Head of caudate nucleus (tissue), 42 donors: ENCODE measurements around the gene ARMCX6.
"Not testable (repeated sequence)": the region's sequence is repeated elsewhere in the genome, so short reads cannot be mapped to it uniquely, and the experiment has no call there.

Experiments
- DNase-seq, 42 donors: peaks; one replicate each; pipeline versions ENCODE4 v3.0.0 to v3.0.0-alpha.2; 2020 to 2021; ENCODE audit warnings: mixed read lengths in 7 of 42
- intact Hi-C: fragments of 100-400 bp; cut with DNase I; formaldehyde crosslinking; loops from one replicate; pipeline ENCODE4 v1.15.0; 2022

The ARMCX6 gene

DNA sequence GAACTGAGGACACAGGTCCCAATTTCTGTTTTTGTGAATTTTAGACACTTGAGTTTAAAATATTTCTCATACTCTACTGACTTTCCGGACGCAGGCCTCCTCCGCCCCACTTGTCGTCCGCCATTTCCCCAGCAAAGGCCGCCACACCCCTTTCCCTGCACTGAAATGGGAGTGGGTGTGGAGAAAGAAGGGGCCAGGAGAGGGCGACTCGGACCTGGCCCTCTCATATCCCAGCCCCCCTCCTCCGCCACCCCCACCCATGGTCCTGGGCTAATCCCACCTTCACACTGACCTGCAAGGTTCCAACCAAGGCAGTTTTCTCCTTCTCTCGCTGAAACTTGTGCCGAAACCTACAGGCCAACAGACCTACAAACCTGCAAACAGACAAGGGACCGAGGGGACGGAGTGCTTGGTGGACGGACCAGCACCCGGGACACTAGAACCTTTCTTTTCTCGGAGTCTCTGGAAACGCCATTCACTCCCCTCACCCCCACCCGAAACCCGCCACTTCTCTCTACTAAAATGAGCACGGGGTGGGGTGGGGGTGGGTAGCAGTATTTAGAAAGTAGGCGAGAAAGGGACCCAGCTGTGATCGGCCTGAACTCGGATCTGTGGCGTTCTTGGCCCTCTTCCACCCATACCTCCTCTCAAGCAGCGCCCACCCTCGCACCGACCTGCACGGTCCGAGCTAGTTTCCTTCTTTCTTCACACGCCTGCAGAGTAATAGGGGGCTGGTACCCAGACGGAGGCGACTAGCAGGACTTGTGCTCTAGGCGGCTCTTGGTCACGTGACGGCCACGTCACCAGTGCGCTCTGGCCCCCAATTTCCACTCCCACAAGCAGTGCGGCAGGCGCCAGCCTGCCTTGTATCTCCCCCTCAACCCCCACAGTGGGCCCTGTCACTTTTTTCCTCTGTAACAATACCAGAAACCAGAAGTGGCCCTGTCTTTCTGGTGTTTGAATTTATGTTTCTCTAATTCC lies at the start of gene ARMCX6:
Gene ARMCX6, minus strand, starts transcription at position 790 of the 981 bp plus-strand sequence. CDS start 1,380 bp downstream, outside the sequence.
- peak; percentile 69 to 91 (median 82) for DNase-seq
- intact Hi-C loops, result no loop called here

DNA sequence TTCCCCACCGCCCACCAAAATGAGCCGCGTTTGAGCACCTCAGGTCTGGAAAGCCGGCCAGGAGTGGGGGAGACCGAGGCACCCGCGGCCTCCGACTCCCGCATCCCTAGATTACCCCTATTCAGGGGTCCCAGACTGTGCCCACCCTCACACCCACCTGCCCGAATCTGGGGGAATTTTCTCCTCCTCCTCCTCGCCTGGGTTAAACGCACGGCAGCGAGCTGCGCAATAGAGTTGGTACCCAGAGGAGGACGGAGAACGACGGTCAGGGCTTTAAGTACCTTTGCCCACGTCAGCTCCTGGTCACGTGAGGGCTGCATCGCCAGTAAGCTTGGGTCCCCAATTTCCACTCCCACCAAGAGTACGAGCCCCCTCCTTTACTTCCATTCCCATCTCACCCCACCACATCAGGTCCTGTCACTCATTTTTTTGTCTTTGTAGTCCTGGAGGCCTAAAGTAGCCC lies 41.8 kb upstream of the ARMCX6 start, which contains the start of gene ARMCX2:
Gene ARMCX2, minus strand, starts transcription at position 250 of the 463 bp plus-strand sequence. CDS start 2,262 bp downstream, outside the sequence.
- DNase-seq, result peak; percentile 56 to 89 (median 76)
- intact Hi-C loops, result no loop called here

DNA sequence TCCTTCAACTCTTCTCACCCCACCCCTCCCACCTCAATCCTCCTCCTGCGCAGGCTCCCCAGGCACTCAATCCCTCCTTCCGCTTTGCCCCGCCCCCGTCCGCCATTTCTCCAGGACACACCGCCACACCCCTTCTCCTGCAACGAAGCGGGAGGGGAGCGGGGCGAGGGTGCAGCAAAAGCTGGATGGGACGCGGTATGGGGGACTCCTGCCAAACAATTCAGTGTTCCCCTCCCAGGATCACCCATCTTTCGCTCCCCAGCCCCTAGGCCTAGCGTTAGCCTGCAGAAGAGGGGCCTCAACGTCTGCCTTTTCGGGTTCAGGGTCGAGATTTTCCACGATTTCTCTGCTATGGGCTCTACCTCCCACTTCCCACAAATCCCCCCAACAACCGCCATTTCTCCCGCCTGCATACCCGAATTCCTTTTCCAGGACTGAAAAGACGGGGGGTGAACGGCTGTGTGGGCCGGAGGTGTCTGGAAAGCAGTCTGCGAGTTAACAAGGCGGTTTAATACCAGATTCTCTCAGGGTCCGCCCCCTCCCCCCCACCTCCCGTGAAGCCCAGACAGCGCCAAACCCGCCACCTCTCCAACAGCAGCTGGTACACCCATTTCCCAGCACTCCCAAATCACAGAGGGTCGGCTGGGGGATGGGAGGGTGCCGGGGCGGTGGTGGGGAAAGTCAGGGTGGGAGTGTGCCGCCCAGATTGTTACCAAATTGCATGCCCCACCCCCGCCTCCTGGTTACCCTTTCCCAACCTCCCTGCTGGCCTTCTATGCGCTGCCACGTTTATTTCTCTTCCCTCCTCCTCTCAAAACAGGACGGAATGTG lies 41.1 kb upstream of the ARMCX6 start:
- intact Hi-C loops, result no loop called here
- peak; percentile 44 to 87 (median 78) for DNase-seq

DNA sequence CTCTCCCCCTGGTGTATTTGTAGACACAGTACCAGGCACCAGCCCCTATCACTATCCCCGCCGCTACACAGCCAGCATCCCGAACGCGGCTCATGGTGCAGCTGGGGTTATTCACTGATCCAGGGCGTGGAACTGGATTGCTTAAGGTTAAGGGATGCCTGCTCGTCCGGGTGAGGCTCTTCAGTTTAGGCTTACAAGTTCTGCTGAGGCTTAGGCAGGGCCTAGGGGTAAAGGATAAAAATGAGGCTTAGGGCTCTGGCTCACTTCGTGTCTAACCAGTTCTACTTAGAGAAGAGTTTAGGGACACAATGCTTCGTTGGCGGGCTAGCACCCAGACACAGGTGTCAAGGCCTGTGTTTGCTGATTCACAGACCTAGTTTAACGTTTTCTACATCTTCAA lies 39.7 kb upstream of the ARMCX6 start:
- DNase-seq, result no peak
- intact Hi-C loops, result no loop called here

DNA sequence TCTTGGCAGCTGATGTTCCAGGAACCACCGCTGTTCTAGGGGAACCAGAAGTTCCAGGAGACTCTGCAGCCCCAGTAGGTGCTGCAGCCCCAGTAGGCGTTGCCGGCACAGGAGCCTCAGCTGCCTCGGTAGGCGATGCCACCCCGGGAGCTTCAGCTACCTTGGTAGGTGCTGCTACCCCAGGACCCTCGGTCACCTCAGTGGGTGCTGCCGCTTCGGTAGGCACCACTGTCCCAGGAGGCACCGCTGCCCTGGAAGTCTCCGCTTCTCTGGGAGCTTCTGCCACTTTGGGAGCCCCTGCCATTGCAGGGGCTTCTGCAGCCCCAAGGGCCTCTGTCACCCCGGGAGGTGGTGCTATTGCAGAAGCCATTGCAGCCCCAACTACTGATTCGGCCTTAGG lies 39.0 kb upstream of the ARMCX6 start:
- intact Hi-C loops, result no loop called here
- DNase-seq, result no peak

DNA sequence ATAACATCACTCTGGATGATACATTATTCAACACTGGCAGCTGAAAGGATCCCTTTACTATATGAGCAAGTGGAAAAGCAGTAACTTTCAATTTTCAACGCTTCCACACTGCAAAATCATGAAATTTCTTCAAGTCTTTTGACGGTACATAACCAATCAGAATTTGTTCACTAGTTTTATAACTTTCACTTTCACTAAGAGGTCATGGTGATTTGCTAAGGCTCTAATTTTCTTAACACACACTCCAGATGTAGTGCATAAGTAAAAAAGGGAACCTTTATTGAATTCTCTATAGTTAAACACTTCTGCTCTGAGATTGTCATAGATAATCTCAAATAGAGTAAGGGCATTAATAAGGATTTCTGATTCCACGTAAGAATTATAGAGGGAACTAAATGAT lies 37.7 kb upstream of the ARMCX6 start:
- no peak for DNase-seq
- intact Hi-C loops, result no loop called here

DNA sequence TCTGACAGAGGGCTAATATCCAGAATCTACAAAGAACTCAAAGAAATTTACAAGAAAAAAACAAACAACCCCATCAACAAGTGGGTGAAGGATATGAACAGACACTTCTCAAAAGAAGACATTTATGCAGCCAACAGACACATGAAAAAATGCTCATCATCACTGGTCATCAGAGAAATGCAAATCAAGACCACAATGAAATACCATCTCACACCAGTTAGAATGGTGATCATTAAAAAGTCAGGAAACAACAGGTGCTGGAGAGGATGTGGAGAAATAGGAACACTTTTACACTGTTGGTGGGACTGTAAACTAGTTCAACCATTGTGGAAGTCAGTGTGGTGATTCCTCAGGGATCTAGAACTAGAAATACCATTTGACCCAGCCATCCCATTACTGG lies 29.9 kb upstream of the ARMCX6 start:
- DNase-seq, intact Hi-C loops: not testable (repeated sequence)

DNA sequence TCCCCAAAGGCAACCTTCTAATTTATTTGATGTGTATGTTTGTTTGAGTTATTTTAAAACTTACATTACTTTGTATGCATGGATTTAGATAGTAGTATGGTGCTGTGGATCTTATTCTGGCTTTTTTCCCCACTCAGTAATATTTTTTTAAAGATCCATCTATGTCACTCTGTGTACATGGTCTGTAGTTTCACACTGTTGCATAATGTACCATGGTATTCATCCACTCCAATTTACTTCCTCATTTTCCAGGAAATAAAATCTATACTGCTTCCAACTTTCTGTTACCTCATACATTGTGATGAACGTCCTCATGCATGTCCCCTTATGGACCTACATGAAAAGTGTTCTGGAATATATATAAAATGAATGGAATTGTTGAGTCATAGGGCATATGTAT lies 24.3 kb upstream of the ARMCX6 start:
- DNase-seq, result no peak
- intact Hi-C loops, result no loop called here

DNA sequence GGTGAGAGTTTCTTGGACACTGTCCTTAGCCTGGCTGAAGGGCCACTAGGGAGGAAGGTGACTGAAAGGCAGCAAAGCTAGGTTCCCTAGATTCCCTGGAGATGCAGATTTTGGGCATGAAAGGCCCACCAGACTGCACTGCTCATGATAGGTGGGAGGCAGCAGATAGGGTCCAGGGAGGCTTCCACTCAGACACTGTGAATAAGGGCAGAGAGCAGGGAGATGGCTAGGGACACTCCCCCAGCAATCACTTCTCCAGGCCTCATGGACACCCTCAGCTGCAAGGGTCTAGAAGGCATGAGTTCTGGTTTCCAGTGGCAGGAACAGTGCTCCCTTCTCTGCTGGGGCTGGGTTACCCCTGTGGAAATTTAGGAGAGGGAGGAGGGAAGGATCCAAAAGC lies 21.8 kb upstream of the ARMCX6 start:
- intact Hi-C loops, result no loop called here
- DNase-seq, result no peak

DNA sequence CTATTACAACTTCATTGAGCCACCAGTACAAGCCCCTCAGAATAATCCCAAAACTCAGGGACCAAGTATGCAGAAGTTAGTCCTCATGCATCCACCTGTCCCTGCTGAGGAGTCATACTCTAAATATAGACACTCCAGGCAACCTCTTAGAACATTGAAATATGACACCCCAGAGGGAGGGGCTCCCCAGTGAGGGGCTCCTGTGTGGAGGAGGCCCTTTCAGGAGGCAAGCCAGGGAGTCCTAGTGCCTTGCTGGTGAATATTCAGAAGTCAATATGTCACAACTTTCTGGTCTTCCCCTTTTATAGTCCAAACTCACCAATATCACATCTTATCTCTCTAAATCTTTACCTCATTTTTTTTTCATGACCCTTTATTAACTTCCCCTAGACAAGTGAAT lies 1.6 kb upstream of the ARMCX6 start:
- intact Hi-C loops, result no loop called here
- no peak for DNase-seq

DNA sequence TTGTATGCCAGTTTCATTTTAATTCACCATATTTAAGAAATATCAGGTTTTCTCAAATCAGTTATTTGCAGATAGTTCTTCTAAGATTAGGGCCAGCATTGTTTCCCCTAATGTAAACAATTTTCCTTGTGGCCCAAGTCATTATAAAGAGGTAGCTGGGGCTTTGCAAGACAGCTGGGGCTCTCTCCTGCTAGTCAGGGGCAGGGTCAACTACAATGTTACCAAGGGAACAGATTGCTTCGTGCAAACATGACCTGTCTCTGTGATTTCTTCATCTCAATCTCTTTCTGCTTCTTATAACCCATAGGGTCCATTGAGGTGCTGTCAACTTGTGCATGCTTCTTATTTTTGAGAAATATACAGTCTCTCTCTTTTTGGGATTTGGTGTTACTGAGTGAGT lies 12.1 kb downstream of the ARMCX6 start:
- no peak for DNase-seq
- intact Hi-C loops, result no loop called here

DNA sequence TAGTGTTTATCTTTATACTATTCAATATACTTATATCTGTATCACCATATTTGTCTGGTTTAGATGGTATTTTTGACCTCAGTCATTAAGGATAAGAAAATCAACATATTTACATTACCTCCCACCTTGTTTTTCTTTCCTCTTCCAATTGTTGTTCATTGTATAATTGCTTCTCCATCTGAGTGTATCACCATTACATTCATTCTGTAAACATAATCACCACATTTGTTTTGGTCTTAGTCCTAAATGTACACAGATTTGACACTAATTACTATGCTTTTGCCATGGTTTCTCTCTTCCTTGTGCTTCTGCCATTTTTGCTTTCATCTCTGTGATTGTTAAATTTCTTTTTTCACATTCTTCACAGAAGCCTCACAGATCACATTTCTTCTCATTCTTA lies 12.7 kb downstream of the ARMCX6 start:
- intact Hi-C loops, result no loop called here
- DNase-seq, result no peak

DNA sequence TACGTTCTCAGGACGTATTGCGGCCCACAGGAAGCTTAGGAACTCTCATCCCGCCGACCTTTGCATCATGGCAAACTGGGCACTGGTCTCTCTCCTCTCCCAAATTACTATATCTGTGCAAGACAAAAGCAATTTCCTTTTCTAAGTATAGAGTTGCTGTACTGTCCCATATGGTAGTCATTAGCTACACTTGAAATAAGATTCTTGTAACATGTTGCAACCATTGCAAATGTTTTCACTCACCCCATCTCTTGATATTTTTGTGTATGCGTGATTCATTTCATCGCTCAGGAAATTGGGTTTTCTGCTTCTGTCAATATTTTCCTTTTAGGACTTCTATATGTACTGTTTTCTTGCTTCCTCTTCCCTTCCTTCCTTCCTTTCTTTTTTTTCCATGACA lies 15.7 kb downstream of the ARMCX6 start:
- intact Hi-C loops, result no loop called here
- no peak for DNase-seq

DNA sequence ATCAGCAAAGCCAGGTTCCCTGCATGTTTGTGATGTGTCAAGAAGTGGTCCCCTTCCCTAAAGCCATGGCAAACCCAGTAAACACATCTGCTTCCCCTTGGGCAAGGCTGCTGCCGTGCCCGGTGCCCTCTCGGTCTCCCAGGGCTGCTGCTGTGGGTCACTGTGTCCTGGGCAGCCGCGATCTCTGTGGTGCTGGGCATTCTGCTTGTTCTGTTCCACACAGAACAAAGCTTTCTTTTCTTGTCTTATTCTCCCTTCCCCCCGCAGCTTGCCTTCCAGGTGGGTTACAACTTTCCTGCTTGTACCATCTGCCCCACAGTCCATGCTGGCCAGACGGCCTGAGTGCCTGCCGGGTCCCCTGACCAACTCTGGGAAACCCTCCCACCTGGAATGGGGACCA lies 18.2 kb downstream of the ARMCX6 start:
- intact Hi-C loops, result loop anchor here (10.0 kb wide), 1 partner anchor 205 kb away; no protein-coding TSS in a partner anchor
- DNase-seq, result not testable (repeated sequence)

DNA sequence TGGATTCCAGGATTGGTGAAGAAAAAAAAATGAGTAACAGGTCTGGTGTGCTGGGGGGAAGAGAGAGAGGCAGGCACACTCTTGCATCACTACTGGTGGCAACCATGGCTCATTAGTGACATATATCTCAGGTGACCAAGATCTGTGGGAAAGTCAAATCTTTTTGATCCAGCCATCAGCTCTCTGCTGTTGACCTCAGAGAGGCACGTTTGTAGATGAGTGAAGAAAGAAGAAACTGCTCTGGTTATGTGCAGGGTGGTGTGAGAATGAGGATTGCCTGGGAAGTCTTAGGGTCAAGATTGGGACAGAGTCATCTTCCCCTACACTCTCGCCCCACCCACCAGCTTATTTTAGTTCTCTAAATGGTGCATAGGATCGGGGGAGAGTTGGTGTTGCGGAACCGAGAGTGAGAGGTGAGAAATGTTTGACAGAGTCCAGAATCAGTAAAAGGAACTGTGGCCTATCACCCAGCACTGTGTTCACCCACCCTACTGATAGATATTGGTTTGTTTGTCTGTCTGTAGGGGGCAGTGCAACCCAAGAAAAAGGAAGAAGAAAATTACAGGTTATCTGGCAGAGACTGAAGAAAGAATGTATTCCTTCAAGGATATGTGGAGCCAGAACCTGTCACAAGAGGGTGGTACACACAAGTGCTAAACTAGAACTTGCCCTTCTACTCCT lies 21.9 kb downstream of the ARMCX6 start:
- DNase-seq, result peak in 22 of 42 donors; percentile 3 to 73 (median 40)
- intact Hi-C loops, result loop anchor here (10.0 kb wide), 1 partner anchor 209 kb away; no protein-coding TSS in a partner anchor
